Spleen (tissue), 11 donors: ENCODE results near the gene PAMR1. TPM values are rescaled to one million over a fixed set of nuclear protein-coding genes. Genes with fewer than 3 reads are reported as not detected.

Experiments used
- DNase-seq: peaks from one replicate; pipeline ENCODE4 v3.0.0-alpha.2; 2020
- H3K27ac ChIP-seq, 8 donors: fragments of 200-600 bp; sonication (generic) in 7 of 8; 1 replicate in 4 of 8; 2 replicates in 4 of 8; pipeline versions ENCODE4 v1.5.0 to v1.8.0; 2016 to 2021; ENCODE audit warnings: inconsistent platforms in 4 of 8, mild to moderate bottlenecking in 4 of 8, moderate library complexity in 1 of 8
- H3K27me3 ChIP-seq, 7 donors: fragments of 200-600 bp; sonication (generic) in 6 of 7; replicated peaks in 1 of 7; 1 replicate in 4 of 7; 2 replicates in 3 of 7; pipeline versions ENCODE4 v1.5.0 to v1.8.0; 2016 to 2021; ENCODE audit warnings: inconsistent platforms in 3 of 7, mild to moderate bottlenecking in 1 of 7
- H3K36me3 ChIP-seq, 6 donors: fragments of 200-600 bp; sonication (generic) in 5 of 6; 1 replicate in 4 of 6; 2 replicates in 2 of 6; pipeline versions ENCODE4 v1.5.0 to v1.8.0; 2016 to 2021; ENCODE audit warnings: inconsistent platforms in 2 of 6
- H3K4me1 ChIP-seq, 6 donors: fragments of 200-600 bp; sonication (generic) in 5 of 6; 1 replicate in 3 of 6; 2 replicates in 3 of 6; pipeline versions ENCODE4 v1.5.0 to v1.8.0; 2016 to 2021; ENCODE audit warnings: inconsistent platforms in 3 of 6
- H3K4me3 ChIP-seq, 8 donors: fragments of 200-600 bp; sonication (generic) in 7 of 8; 1 replicate in 4 of 8; 2 replicates in 4 of 8; pipeline versions ENCODE4 v1.5.0 to v1.8.0; 2016 to 2021; ENCODE audit warnings: inconsistent platforms in 4 of 8, mild to moderate bottlenecking in 4 of 8, moderate library complexity in 2 of 8
- H3K9me3 ChIP-seq, 8 donors: fragments of 200-600 bp; sonication (generic) in 7 of 8; 1 replicate in 4 of 8; 2 replicates in 4 of 8; pipeline versions ENCODE4 v1.5.0 to v1.8.0; 2016 to 2021; ENCODE audit warnings: inconsistent platforms in 4 of 8
- CTCF ChIP-seq, 11 experiments: fragments of 200-600 bp in 7 of 11; fragments of 450-650 bp in 4 of 11; sonication (generic) in 4 of 11; IDR thresholded peaks in 8 of 11; conservative IDR thresholded peaks in 3 of 11; 1 replicate in 7 of 11; 2 replicates in 4 of 11; pipeline versions ENCODE4 v1.4.0 to v1.8.0; 2016 to 2021; ENCODE audit warnings: antibody characterized with exemption in 11 of 11, inconsistent platforms in 4 of 11, mild to moderate bottlenecking in 1 of 11
- POLR2A ChIP-seq, 3 donors: fragments of 450-650 bp; IDR thresholded peaks; one replicate each; pipeline ENCODE4 v1.5.1; 2017; ENCODE audit warnings: antibody characterized with exemption in 3 of 3, mild to moderate bottlenecking in 1 of 3
- POLR2AphosphoS5 ChIP-seq, 3 donors: sonication (generic); formaldehyde crosslinking; IDR thresholded peaks; one replicate each; pipeline ENCODE4 v1.5.1; 2017; ENCODE audit warnings: antibody characterized with exemption in 3 of 3
- WGBS, 5 donors: extraction: QIAGEN DNeasy Blood & Tissue Kit in 3 of 5; methylation state at CpG; one replicate each; pipeline versions ENCODE4 v1.1.5 to v1.1.7; 2013 to 2018; 5-methylcytosine and 5-hydroxymethylcytosine counted together
- intact Hi-C: fragments of 100-400 bp; cut with DNase I; formaldehyde crosslinking; loops from one replicate; pipeline ENCODE4 v1.15.0; 2023; ENCODE audit warnings: low total_unique reads
- polyA plus RNA-seq, 3 donors: library from polyadenylated mRNA; stranded (reverse); fragments of 200-250 nt; gene quantifications; one replicate each; pipeline ENCODE4 v1.2.1, GENCODE V29; 2013
- total RNA-seq, 7 donors: library from RNA; depleted of rRNA in 3 of 7; stranded (reverse); fragments of >200 nt in 3 of 7; fragmentation: NEBNext Ultra II Directional in 4 of 7; extraction: Animal tissue kit (Norgen Biotek cat#: 25700) in 4 of 7; gene quantifications; one replicate each; pipeline versions ENCODE4 v1.1.0 to v1.2.1, GENCODE V29; 2016 to 2021
- donor health status: healthy with polysubstance abuse.
- donor health status: DM: no; HTN: no; CAD: no; lungs with moderate emphysema.
- donor health status: DM: no; HTN: no; CAD: no.
- donor health status: Bipolar disorder and iron deficiency.
- donor health status: healthy.
- donor health status: DM: no; HTN: no; CAD: no.
- donor health status: DM: yes; HTN: yes; CAD: no.

The PAMR1 gene
- total and polyA plus RNA-seq, 10 donors, result 1.3 to 23.6 (median 5.1) TPM

- H3K27me3 ChIP-seq, result peaks cover 0 to 35% (median 0%) of the 10 kb centered on the region in 7 donors
- no peaks in the 10 kb centered on the region for H3K4me1 ChIP-seq
- H3K36me3 ChIP-seq, result no peaks in the 10 kb centered on the region
- DNase-seq, result no peak
- intact Hi-C loops, result no loop called here
- H3K27ac ChIP-seq, result no peak overlapping the region
- H3K4me3 ChIP-seq, result no peak overlapping the region
- no peak for TF ChIP-seq POLR2AphosphoS5 (IDR thresholded peaks at IDR 0.05)
- TF ChIP-seq CTCF (IDR thresholded peaks at IDR 0.05 in 8 of 11, conservative IDR thresholded peaks at IDR 0.05 in 3 of 11), result no peak
- no peak for TF ChIP-seq POLR2A (IDR thresholded peaks at IDR 0.05)
- WGBS, 5 donors, result 88 to 92% (median 89%) methylated on average over 12 to 14 of the region's 14 CpGs
- H3K9me3 ChIP-seq, result no peaks in the 10 kb centered on the region
Measured at GRCh38 chr11:35432464-35432863, 93.0 kb downstream of the PAMR1 start.

GRCh38 chr11:35427071-35427470 is 98.3 kb downstream of the PAMR1 start:
- WGBS, 5 donors, result 50 to 74% (median 64%) methylated on average over 3 of the region's 3 CpGs
- intact Hi-C loops, result no loop called here
- DNase-seq, result no peak
- Histone ChIP-seq H3K4me1 (no peaks in the 10 kb centered on the region), H3K4me3 (no peak overlapping the region), H3K27me3 (peaks cover 0 to 66% (median 8%) of the 10 kb centered on the region in 7 donors), H3K9me3 (no peaks in the 10 kb centered on the region), H3K36me3 (no peaks in the 10 kb centered on the region), H3K27ac (no peak overlapping the region)
- TF ChIP-seq CTCF (IDR thresholded peaks at IDR 0.05 in 8 of 11, conservative IDR thresholded peaks at IDR 0.05 in 3 of 11) (no peak), POLR2AphosphoS5 (IDR thresholded peaks at IDR 0.05) (no peak), POLR2A (IDR thresholded peaks at IDR 0.05) (no peak)

GRCh38 chr11:35426351-35426750 is 99.1 kb downstream of the PAMR1 start:
- intact Hi-C loops, result no loop called here
- Histone ChIP-seq H3K9me3 (no peaks in the 10 kb centered on the region), H3K4me3 (no peak overlapping the region), H3K36me3 (no peaks in the 10 kb centered on the region), H3K27me3 (peaks cover 0 to 70% (median 11%) of the 10 kb centered on the region in 7 donors), H3K4me1 (no peaks in the 10 kb centered on the region), H3K27ac (no peak overlapping the region)
- WGBS, 5 donors, result 82 to 96% (median 90%) methylated on average over 1 of the region's 1 CpG
- TF ChIP-seq POLR2AphosphoS5 (IDR thresholded peaks at IDR 0.05) (no peak), POLR2A (IDR thresholded peaks at IDR 0.05) (no peak), CTCF (IDR thresholded peaks at IDR 0.05 in 8 of 11, conservative IDR thresholded peaks at IDR 0.05 in 3 of 11) (no peak)
- no peak for DNase-seq

- 67 to 80% (median 69%) methylated on average over 4 of the region's 4 CpGs for WGBS, 5 donors
- Histone ChIP-seq H3K9me3 (no peaks in the 10 kb centered on the region), H3K27ac (no peak overlapping the region), H3K4me1 (peaks cover 0 to 1% (median 0%) of the 10 kb centered on the region in 6 donors), H3K27me3 (peaks cover 0 to 72% (median 17%) of the 10 kb centered on the region in 7 donors), H3K4me3 (no peak overlapping the region), H3K36me3 (no peaks in the 10 kb centered on the region)
- TF ChIP-seq POLR2AphosphoS5 (IDR thresholded peaks at IDR 0.05) (no peak), CTCF (IDR thresholded peaks at IDR 0.05 in 8 of 11, conservative IDR thresholded peaks at IDR 0.05 in 3 of 11) (no peak), POLR2A (IDR thresholded peaks at IDR 0.05) (no peak)
- no peak for DNase-seq
- intact Hi-C loops, result no loop called here
Measured at GRCh38 chr11:35425603-35426212, 99.7 kb downstream of the PAMR1 start.
